ENCODE data around the gene TRAPPC11.

DNA sequence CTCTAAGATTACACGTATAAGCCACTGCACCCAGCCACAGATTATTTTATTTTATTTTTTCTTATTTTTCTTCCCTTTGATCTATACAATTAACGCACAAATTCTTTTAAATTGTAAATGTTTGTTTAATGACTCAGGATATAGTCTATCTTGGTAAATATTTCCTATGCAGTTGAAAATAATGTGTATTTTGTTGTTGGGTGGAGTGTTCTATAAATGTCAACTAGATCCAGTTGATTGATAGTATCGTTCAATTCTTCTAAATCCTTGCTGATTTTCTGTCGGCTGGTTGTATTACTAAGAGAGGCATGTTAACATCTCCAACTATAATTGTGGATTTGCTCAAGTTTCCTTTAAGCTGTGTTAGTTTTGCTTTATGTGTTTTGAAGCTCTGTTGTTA, 92.0 kb downstream of the TRAPPC11 start:
- TF ChIP-seq, protein P1, sequence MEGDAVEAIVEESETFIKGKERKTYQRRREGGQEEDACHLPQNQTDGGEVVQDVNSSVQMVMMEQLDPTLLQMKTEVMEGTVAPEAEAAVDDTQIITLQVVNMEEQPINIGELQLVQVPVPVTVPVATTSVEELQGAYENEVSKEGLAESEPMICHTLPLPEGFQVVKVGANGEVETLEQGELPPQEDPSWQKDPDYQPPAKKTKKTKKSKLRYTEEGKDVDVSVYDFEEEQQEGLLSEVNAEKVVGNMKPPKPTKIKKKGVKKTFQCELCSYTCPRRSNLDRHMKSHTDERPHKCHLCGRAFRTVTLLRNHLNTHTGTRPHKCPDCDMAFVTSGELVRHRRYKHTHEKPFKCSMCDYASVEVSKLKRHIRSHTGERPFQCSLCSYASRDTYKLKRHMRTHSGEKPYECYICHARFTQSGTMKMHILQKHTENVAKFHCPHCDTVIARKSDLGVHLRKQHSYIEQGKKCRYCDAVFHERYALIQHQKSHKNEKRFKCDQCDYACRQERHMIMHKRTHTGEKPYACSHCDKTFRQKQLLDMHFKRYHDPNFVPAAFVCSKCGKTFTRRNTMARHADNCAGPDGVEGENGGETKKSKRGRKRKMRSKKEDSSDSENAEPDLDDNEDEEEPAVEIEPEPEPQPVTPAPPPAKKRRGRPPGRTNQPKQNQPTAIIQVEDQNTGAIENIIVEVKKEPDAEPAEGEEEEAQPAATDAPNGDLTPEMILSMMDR (IDR thresholded peaks at IDR 0.05) = no peak
- TF ChIP-seq POLR2A (IDR thresholded peaks at IDR 0.05) (no peak), EP300 (IDR thresholded peaks at IDR 0.05) (no peak)
